GM18861 (cell line): ENCODE measurements around the gene SULF2.

ENCODE experiments used
- ATAC-seq: cut with Tn5 transposase; IDR thresholded peaks from one replicate; pipeline ENCODE4 v1.9.1; 2021; ENCODE audit not compliant: unreplicated experiment

Gene SULF2

DNA sequence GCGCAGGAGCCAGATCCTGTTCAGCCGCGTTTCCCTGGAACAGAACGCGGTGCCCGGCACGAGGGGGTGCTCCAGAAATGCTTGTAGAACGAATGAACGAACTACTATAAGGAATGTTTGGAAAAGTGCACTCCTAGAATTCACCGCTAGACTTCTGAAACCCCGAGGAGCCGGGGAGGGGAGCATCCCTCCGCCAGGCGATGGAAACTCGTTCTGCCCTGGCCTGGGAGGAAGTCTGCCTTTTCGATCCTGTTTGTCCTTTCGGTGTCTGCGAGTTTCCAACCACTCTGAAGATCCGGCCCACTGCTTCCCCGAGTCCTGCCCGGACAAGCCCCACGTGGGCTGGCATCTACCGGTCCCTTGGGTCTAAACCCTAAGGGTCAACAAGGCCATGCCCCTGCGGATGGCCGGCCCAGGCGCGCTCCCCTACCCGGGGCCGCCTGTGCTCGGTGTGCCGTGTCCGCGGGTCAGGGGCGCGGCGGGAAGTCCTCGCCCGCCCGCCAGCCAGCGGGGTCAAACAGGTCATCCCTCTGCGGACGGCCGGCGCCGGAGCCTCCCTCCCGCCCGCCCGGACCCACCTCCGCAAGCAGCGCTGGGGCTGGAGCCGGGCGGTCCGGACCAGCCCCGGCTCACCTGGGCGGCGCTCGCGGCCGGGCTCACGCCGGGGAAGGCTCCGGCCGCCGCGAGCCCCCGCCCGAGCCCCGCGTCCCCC, 526 bp downstream of the SULF2 start:
- no peak for ATAC-seq

DNA sequence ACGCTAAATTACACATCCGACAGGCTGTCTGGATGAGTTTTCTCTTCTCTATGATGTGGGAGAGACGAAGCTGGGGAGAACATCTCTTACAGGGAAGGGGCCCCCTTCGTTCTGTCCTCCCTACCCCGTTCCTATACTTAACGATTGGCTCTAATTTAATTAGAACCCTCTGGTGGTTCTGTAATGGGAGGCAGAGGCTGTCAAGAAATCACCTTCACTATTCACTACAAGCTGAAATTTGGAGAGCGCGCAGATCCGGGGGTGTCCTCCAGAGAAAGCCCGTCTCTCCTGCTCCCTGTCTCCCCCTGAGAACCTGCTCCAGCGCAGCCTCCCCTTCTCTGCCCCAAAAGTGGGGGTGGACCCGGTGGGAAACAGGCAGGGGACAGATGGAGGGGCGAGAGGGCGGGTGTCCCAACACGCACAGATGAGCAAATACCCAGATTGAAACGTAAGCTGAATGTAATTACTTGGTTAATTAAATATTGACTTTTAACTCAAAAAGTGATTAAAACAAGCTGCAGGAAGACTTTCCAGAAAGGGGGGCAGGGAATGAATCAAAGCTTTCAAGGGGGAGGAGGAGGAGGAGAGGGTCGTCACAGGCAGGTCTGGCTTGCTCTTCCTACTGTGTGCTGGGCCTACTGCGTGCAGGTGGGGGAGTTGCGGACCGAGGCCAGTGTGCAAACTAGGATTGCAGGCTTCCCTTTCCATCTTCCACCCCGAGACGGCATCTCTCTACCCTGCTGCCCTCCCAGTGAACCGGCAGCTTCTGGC, 1.3 kb downstream of the SULF2 start:
- no peak for ATAC-seq

DNA sequence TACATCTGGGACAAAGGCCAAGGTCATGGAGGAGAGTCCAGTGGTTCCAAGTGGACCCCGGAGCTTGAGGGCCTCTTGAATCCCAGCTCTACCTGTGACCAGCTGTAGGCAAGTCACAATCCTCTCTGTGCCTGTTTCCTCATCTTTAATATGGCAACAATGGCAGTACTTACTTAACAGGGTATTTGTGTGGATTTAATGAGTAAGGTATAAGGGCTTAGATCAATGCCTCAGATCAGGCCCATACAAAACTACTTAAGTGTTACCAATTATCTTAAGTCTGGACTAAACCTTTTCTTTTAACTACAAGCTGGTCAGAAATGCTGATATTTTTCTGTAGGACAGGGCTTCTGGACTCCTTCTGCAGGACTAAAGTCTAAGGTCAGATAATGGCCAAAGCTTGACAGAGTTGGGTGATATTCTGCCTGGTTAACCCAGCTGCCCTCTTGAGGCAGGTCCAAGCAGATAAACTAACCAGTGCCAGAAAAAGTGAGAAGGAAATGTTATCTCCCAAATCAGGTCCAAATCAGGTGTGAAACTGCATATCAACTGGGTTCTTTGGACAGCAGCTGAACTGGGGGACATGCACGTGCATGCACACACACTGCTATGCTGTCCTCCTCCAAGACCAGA, 2.2 kb downstream of the SULF2 start:
- no peak for ATAC-seq

DNA sequence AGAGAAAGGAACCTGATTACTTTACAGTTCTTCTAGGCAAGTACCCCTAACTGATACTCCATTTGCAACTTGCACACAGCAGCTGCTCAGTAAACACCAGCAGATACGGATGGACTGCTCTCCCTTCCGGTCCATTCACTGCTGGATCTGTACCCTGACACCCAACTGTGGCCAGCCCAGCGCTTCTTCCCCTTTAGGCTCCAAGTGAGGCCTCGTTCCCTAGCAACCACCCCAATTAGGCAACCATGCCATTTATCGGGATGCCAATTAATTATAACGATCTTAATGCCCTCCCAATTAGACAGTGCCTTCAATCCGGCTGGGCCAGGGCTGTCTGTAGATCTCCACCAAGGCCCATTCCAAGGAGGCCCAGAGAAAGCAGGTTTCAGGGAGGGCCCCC, 3.2 kb downstream of the SULF2 start:
- no peak for ATAC-seq

DNA sequence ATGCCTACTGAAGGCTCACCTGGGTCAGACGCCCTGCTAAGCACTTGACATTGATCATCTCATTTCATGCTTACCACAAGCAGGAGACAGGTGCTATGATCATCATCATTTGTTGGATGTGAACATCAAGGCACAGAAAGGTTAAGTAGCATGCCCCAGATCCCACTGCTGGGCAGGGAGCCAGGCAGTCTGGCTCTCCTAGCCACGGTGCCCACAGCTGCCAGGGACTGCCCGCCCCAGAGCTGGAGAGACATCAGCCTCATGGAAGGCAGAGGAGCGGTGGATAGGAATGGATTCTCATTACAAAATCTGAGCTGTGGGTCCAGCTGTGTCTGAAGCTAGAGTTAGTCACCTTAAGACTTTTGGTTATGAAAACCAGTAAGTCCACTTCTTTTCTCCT, 3.6 kb downstream of the SULF2 start:
- ATAC-seq: no peak

DNA sequence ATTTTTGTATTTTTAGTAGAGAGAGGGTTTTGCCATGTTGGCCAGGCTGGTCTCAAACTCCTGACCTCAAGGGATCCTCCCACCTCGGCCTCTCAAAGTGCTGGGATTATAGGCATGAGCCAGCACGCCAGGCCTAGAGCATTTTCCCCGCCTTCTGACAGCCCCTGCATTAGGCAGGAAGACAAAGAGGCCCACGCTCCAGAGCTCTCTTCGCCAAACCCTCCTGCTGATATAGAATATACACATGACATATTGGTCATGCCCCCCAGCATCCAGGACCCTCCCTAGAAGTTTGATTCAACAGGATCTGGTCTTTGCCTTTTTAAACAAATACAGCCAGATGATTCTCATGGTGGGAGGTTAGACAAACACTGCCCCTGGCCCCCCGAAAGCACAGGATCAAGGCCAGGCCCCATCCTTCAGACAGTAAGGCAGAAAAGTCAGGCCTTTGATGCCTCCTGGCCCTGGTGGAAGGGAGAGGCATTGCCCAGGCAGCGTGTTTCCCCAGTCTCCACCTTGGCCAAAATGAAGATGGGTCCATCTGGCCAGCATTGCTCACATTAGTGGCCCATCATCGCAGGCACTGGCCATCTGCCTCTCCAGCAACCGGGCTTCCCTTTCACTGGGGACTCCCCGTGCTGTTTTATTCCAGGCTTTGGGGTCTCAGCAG, 4.4 kb downstream of the SULF2 start:
- ATAC-seq: no peak

DNA sequence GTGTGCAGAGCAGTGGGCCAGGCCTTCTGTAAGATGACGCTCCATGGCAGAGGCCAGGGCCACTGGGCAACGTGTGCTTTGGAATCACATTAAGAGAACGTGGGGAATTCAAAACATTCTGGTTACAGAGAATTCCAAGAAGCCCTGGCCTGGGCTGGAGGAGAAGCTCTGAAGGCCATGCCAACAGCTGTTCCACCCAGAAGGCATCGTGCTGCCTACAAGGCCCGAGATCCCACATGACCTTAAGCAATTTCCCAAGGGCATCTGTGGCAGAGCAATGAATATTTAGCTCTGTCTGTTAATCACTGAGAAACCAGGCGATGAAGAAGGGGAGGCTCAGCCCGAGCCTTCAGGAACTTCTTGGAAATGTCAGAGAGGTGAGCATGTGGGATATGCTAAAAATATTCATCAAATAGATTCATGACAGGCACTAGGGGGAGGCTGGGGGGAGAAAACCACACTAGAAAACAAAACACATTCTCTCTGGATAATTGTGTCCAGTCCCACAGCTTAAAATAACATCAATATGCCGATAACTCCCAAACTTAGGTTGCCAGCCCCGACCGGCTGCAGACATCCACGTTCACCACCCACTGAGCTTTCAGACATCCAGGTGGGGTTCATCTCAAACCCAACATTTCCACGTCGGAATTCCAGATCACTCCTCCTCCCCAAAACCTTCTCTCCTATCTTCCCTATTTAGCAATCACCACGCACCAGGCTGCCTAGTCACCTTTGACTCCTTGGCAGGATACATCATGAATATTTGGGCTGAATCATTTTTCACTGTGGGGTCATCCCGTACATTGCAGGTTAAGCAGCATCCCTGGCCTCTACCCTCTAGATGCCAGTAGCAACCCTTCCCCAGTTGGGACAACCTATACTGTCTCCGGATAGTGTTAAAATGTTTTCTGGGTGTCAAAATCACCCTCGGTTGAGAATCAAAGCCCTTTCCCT, 6.6 kb downstream of the SULF2 start:
- no peak for ATAC-seq

DNA sequence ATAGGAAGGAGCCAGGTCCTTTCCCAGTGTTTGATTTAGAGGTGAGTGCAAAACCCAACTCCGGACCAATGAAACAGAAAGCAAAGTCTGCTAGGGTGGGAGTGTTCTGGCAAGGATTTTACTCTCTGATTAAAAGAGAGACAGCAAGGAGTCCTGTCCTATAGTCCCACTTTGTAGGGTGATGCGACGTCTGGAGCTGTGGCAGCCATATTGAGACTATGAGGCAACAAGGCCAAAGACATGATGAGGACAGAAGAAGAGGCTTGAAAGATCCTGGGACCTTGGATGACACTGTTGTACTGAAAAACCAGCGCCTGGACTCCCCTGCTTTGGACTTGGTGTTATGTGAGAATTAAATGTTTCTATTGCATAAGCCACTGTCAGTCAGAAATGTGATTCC, 8.1 kb downstream of the SULF2 start:
- no peak for ATAC-seq

DNA sequence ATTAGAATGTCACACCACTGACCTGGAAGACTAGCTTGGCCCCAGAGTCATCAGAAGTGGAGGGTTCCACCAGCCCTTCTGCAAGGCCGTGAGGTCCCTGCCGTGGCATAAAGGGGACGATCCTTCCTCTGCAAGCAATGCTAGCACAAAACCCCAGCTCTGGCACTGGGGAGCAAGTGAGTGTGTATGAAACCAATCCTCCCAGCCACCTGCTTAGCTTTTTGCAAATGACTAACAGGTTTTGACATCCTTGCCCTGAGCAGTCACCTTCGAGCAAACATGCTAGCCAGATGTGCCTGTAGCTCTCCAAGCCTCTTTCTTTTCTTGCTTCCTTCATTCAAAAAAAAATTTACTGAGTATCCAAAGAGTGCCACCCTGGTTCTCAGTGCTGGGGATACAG, 8.6 kb downstream of the SULF2 start:
- ATAC-seq: no peak

DNA sequence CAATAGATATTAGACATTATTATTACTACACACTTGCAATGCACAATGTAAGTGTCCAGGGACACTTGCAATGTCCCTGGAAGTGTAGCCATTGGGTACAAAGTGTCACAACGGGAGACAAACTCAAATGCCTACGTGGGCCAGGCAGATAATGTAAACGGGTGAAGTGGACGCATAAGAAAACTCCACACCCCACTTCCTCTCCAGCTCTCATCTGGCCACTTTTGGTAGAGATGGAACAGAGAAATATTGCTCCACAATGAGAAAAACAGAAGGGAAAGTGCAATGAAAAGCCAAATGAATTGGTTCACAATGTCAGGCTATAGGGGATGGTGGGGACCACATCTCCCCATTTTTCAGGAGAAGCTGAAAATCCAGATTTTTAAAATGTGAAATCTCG, 9.4 kb downstream of the SULF2 start:
- ATAC-seq: no peak

DNA sequence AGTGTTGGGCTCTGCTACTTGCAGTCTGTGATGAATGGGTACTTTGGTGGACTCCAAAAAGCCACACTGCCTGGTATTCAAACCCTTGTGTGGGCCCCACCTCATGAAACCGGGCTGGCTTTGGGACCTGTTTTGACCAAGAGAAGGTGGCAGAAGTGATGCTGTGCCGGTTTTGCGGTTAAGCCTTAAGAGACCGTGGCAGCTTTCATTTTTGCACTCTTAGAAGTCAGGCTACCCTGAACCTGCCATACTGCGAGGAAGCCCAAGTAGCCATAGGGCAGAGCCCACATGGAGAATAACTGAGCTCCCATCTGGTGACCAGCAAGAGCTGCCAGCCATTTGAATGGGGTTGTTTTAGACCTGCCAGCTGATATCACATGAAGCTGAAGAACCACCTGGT, 10.2 kb downstream of the SULF2 start:
- no peak for ATAC-seq

DNA sequence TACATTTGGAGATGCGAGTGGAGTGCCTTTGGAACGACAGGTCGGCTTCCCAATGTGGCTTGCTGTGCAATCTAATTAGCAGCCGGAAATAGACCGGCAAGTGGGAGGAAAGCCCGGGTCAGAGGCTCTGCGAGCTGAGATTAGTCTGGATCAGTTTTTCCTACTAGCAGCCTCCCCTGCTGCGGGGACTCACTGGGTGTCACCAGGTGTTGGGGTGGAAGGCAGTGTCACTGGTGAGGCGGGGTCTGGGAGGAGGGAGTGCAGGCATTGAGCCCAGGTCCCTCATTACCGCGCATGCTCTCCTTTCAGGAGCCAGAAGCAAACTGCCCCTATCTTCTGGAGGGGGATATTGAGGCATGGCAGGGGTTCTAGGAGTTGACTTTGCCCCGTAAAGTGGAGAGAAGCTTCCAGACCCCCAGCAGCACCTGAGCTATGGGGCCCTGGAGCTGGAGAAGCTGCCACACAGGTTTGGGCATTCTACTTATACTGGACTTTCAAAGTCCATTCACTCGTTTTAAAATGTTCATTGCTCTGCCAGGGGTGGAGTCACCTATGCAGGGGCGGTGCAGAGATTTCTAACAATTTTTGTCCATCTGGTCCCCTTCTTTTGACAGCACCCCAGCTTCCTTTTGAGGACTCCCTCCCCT, 11.0 kb downstream of the SULF2 start:
- no peak for ATAC-seq

DNA sequence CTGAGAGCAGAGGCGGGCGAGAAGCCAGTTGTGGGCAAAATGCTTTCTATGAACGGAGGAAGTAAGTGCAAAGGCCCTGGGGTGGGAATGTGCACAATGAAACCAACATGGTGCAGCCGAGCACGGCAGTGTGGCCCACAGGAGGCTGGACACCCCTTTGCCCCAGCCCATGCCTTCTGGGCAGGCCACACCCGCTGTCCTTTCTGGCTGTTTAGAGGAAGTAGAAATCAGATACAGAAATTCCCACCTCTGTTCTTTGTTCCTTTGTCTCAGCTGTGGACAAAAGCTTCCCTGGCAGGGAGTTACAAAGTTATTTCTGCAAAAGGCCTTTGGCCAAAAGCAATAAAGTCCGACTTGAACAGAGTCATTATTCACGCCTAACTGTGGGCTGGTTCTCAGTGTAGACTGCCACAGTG, 11.9 kb downstream of the SULF2 start:
- no peak for ATAC-seq

DNA sequence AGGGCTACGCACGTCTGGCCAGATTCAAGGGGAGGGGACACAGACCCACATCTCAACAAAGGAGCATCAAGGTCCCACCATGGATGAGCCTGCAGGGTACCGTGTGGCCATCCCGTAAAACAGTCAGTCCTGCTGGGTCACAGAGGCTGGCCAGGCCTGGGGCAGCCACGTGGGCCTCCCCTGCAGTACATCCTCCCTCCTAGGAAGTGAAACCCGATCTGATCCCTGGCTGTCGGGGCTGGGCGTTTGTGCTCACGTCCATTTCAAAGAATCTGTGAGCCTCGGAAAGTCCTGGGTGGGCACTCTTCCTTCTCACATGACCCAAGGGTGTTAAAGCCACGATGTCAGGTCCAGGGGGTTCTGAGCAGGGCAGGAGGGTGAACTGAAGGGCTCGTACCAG, 14.3 kb downstream of the SULF2 start:
- ATAC-seq: no peak

DNA sequence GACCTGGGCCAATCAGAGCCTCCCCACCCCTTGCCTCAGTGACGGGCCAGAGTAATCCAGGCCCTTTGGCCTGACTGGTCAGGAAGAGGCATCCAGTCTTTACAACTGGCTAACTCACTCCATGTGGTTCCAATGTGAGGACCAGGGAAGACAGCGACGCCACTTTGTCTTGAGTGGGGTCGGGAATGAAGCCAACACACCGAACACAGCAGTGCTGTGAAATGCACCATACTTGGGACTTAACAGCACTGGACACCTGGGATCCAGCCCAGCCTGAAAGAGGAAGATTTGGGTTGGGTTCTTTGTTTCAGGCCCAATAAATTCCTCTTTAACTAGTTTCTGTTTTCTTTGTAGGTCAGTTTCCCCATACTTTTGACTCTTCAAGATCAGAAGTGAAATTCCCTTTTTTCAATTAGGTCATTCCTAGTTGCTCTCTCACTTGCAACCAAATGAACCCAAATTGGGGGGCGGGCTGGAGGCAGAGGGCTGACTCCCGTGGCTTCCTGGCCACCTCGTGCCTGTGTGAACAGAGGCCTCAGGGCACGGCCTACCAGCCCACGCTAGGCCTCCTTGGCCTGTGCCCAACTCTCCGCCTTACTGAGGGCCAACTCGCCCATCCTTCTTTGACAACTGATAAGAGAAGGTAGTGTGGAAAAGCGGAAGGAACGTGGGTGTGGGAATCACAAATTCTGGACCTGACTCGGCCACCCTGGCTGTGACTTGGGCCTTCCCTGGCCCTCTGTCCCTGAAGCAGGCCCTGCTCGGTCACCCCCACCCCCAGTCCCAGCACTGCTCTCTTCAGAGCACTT, 17.1 kb downstream of the SULF2 start:
- ATAC-seq: no peak

DNA sequence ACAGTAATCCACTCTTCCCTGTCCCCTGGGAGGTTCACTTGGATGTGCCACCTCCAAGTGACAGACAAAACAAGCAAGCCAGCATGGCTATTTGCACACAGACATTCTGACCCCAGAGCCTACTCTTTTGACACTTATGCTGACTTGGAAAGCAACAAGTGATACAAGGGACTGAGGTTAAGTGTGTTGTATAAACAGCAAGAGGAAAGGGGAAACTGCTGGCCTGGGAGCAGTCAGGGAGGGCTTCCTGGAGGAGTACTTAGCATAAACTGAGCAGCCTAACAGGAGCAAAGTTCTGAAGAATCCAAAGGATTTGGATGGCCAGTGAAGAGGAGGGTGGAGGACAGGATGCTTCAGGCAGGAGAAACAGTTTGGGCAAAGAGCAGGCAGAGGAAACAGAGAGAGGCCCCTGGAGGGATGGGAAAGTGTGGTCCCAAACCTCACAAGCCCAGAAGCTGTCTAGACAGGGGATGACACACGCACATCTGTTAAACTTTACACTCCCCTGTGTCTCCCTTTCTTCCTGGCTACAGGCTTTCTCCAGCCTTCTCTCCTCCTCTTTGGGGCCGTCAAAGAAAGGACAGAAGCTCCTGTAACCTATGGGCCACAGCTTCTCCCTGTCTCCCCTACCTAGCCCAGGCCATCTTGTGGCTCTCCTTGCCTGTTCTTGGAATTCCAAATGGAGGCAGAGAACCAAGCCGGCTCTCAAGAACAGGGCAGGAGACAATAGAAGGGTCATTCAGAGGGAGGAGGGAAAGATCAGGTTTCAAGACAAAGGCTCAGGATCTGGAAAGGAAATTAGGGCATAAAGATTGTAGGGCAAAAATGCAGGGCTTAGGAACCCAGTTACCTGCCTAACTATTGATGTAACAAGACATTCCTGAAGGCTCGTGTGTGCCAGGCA, 19.3 kb downstream of the SULF2 start:
- no peak for ATAC-seq

DNA sequence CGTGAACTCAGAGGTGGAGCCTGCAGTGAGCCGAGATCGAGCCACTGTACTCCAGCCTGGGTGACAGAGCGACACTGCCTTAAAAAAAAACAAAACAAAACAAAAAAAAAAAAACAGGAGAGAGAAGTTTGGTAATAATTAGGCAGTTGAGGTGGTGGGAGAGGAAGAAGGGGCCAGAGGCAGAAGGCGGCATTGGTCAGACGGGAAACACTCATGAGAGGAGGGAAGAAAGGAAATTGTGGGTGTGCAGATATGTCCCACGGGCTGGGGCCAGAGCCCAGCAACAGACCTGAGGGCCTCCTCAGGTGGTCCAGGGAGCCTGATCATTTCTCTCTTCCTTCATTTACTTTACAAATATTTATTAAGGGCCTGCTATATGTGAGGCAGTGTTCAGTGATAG, 20.0 kb downstream of the SULF2 start:
- ATAC-seq: no peak

DNA sequence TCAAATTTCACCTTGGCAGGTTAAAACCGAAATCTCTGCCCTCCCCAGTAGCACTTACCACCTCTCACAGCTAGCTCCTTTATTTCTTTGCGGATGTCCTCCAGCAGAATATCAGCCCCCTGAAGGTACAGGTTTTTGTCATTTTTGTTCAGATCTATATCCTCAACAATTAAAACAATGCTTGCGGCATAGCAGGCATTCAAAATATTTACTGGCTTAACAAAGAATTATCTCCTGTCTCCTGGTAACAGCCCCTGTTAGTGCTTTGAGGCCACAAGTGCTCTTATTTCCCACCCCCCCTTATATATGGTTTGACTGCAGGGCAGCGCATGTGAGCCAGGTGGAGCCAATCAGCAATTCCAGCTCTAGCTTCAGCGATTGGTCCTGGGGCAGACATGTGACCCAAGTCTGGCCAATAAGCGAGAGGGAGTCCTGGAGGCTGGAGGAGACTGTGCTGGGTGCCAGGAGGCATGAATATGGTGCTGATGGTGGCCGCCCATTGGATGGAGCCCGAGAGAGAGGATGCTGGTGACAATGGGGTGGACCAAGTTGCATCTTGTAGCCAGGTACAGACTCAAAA, 21.0 kb downstream of the SULF2 start:
- no peak for ATAC-seq
